Sigmoid colon (tissue), 7 donors: ENCODE data around the gene LPCAT1. TPM values are rescaled to one million over a fixed set of nuclear protein-coding genes. Genes with fewer than 3 reads are reported as not detected.
"Not testable (repeated sequence)": the region's sequence is repeated elsewhere in the genome, so short reads cannot be mapped to it uniquely, and the experiment has no call there.

Experiments
- DNase-seq: peaks from one replicate; pipeline ENCODE4 v3.0.0-alpha.2; 2019
- H3K27ac ChIP-seq, 4 donors: fragments of 200-600 bp; sonication (generic); one replicate each; pipeline ENCODE4 v1.5.1; 2016 to 2019; ENCODE audit warnings: mild to moderate bottlenecking in 1 of 4
- H3K27me3 ChIP-seq, 3 donors: fragments of 200-600 bp; sonication (generic); one replicate each; pipeline ENCODE4 v1.5.1; 2019; ENCODE audit warnings: mild to moderate bottlenecking in 1 of 3
- H3K36me3 ChIP-seq, 4 donors: fragments of 200-600 bp; sonication (generic); one replicate each; pipeline ENCODE4 v1.5.1; 2016 to 2019
- H3K4me1 ChIP-seq, 4 donors: fragments of 200-600 bp; sonication (generic); one replicate each; pipeline ENCODE4 v1.5.1; 2017 to 2019
- H3K4me3 ChIP-seq, 4 donors: fragments of 200-600 bp; sonication (generic); one replicate each; pipeline ENCODE4 v1.5.1; 2017 to 2019; ENCODE audit warnings: mild to moderate bottlenecking in 2 of 4, moderate library complexity in 1 of 4
- H3K9me3 ChIP-seq, 4 donors: fragments of 200-600 bp in 3 of 4; sonication (generic) in 3 of 4; one replicate each; pipeline versions ENCODE4 v1.5.1 to v1.6.1; 2013 to 2019
- CTCF ChIP-seq, 4 experiments: fragments of 450-650 bp in 3 of 4; fragments of 200-600 bp in 1 of 4; IDR thresholded peaks; one replicate each; pipeline ENCODE4 v1.5.1; 2016 to 2019; ENCODE audit warnings: antibody characterized with exemption in 4 of 4, mild to moderate bottlenecking in 3 of 4, moderate library complexity in 2 of 4
- EP300 ChIP-seq, 4 donors: sonication (generic); formaldehyde crosslinking; IDR thresholded peaks; one replicate each; pipeline ENCODE4 v1.6.1; 2017; ENCODE audit warnings: antibody characterized with exemption in 4 of 4
- POLR2A ChIP-seq, 2 donors: fragments of 450-650 bp; IDR thresholded peaks; one replicate each; pipeline ENCODE4 v1.6.1; 2016; ENCODE audit warnings: antibody characterized with exemption in 2 of 2, mild to moderate bottlenecking in 2 of 2, moderate library complexity in 2 of 2
- POLR2AphosphoS5 ChIP-seq, 4 donors: sonication (generic); formaldehyde crosslinking; IDR thresholded peaks; one replicate each; pipeline ENCODE4 v1.6.1; 2017; ENCODE audit warnings: antibody characterized with exemption in 4 of 4
- WGBS, 2 donors: extraction: QIAGEN DNeasy Blood & Tissue Kit; methylation state at CpG; one replicate each; pipeline ENCODE4 v1.1.7; 2013; 5-methylcytosine and 5-hydroxymethylcytosine counted together
- intact Hi-C: fragments of 100-400 bp; cut with DNase I; formaldehyde crosslinking; loops from one replicate; pipeline ENCODE4 v1.15.1; 2023
- polyA plus RNA-seq, 3 donors: library from polyadenylated mRNA; stranded (reverse); fragments of 200-250 nt; gene quantifications; one replicate each; pipeline ENCODE4 v1.2.3, GENCODE V29; 2013
- total RNA-seq, 4 donors: library from RNA; depleted of rRNA; stranded (reverse); fragments of >200 nt; gene quantifications; one replicate each; pipeline ENCODE4 v1.1.0, GENCODE V29; 2016
- donor health status: healthy with polysubstance abuse.
- donor health status: Bipolar disorder and iron deficiency.
- donor health status: healthy.

LPCAT1 gene
- total and polyA plus RNA-seq, 7 donors, result 4.2 to 35.1 (median 22.2) TPM

- WGBS, 2 donors, result 94% methylated on average over 13 of the region's 13 CpGs
- no peaks in the 10 kb centered on the region for H3K27me3 ChIP-seq
- no peak overlapping the region for H3K4me3 ChIP-seq
- H3K9me3 ChIP-seq, result no peaks in the 10 kb centered on the region
- intact Hi-C loops, result loop anchor here (5.0 kb wide), 1 partner anchor 164 kb away; no protein-coding TSS in a partner anchor
- DNase-seq, result no peak
- peaks cover 0 to 44% (median 16%) of the 10 kb centered on the region in 4 donors for H3K36me3 ChIP-seq
- peak overlapping the region in 1 of 4 donors; percentile 54 for H3K27ac ChIP-seq
- peaks cover 0 to 11% (median 3%) of the 10 kb centered on the region in 4 donors for H3K4me1 ChIP-seq
- TF ChIP-seq CTCF (IDR thresholded peaks at IDR 0.05), result no peak
- TF ChIP-seq EP300 (IDR thresholded peaks at IDR 0.05), result no peak
- TF ChIP-seq POLR2A (IDR thresholded peaks at IDR 0.05), result no peak
- no peak for TF ChIP-seq POLR2AphosphoS5 (IDR thresholded peaks at IDR 0.05)
Measured at GRCh38 chr5:1478271-1479035, 45.3 kb downstream of the LPCAT1 start.

GRCh38 chr5:1477341-1477740 is 46.4 kb downstream of the LPCAT1 start:
- Histone ChIP-seq H3K4me1 (peaks cover 0 to 11% (median 3%) of the 10 kb centered on the region in 4 donors), H3K36me3 (peaks cover 3 to 50% (median 16%) of the 10 kb centered on the region in 4 donors), H3K27ac (peak overlapping the region in 1 of 4 donors; percentile 54), H3K9me3 (no peaks in the 10 kb centered on the region), H3K4me3 (no peak overlapping the region), H3K27me3 (no peaks in the 10 kb centered on the region)
- WGBS, 2 donors, result 88 to 91% methylated on average over 16 of the region's 16 CpGs
- TF ChIP-seq POLR2A (IDR thresholded peaks at IDR 0.05) (no peak), EP300 (IDR thresholded peaks at IDR 0.05) (peak in 3 of 4 donors; percentile 18 to 73 (median 59)), CTCF (IDR thresholded peaks at IDR 0.05) (no peak), POLR2AphosphoS5 (IDR thresholded peaks at IDR 0.05) (peak in 1 of 4 donors; percentile 50)
- peak; percentile 85 for DNase-seq
- intact Hi-C loops, result loop anchor here (5.0 kb wide), 1 partner anchor 165 kb away; no protein-coding TSS in a partner anchor

GRCh38 chr5:1476967-1477310 is 46.8 kb downstream of the LPCAT1 start:
- H3K4me3 ChIP-seq, result no peak overlapping the region
- no peak for TF ChIP-seq POLR2AphosphoS5 (IDR thresholded peaks at IDR 0.05)
- H3K4me1 ChIP-seq, result peaks cover 0 to 11% (median 3%) of the 10 kb centered on the region in 4 donors
- peaks cover 3 to 52% (median 16%) of the 10 kb centered on the region in 4 donors for H3K36me3 ChIP-seq
- H3K9me3 ChIP-seq, result no peaks in the 10 kb centered on the region
- no peaks in the 10 kb centered on the region for H3K27me3 ChIP-seq
- 89 to 94% methylated on average over 11 of the region's 11 CpGs for WGBS, 2 donors
- peak; percentile 42 for DNase-seq
- intact Hi-C loops, result loop anchor here (5.0 kb wide), 1 partner anchor 165 kb away; no protein-coding TSS in a partner anchor
- H3K27ac ChIP-seq, result peak overlapping the region in 1 of 4 donors; percentile 38

GRCh38 chr5:1476181-1476966 is 47.4 kb downstream of the LPCAT1 start:
- TF ChIP-seq POLR2A (IDR thresholded peaks at IDR 0.05), result no peak
- no peak for TF ChIP-seq EP300 (IDR thresholded peaks at IDR 0.05)
- TF ChIP-seq CTCF (IDR thresholded peaks at IDR 0.05), result no peak
- no peak for TF ChIP-seq POLR2AphosphoS5 (IDR thresholded peaks at IDR 0.05)
- peak; percentile 61 for DNase-seq
- intact Hi-C loops, result loop anchor here (5.0 kb wide), 1 partner anchor 166 kb away; no protein-coding TSS in a partner anchor
- Histone ChIP-seq H3K27me3 (no peaks in the 10 kb centered on the region), H3K27ac (peak overlapping the region in 1 of 4 donors; percentile 38), H3K9me3 (no peaks in the 10 kb centered on the region), H3K4me1 (peaks cover 0 to 11% (median 3%) of the 10 kb centered on the region in 4 donors), H3K4me3 (no peak overlapping the region), H3K36me3 (peaks cover 3 to 52% (median 16%) of the 10 kb centered on the region in 4 donors)
- 94% methylated on average over 28 of the region's 28 CpGs for WGBS, 2 donors

- 88 to 90% methylated on average over 17 of the region's 17 CpGs for WGBS, 2 donors
- DNase-seq, result peak; percentile 63
- intact Hi-C loops, result loop anchor here (5.0 kb wide), 1 partner anchor 167 kb away; no protein-coding TSS in a partner anchor
- not testable (repeated sequence) for H3K27ac ChIP-seq, H3K27me3 ChIP-seq, H3K9me3 ChIP-seq, H3K4me3 ChIP-seq
- Histone ChIP-seq H3K4me1 (peaks cover 0 to 11% (median 3%) of the 10 kb centered on the region in 4 donors), H3K36me3 (peaks cover 3 to 59% (median 14%) of the 10 kb centered on the region in 4 donors)
Measured at GRCh38 chr5:1475544-1475900, 48.2 kb downstream of the LPCAT1 start.
